IMR-90 (cell line): ENCODE results near the gene DHX57. TPM values are rescaled to one million over a fixed set of nuclear protein-coding genes. Genes with fewer than 3 reads are reported as not detected.

ENCODE experiments used
- ATAC-seq: fragments of 200-7000 bp; cut with Tn5 transposase; 2 replicates; pipeline ENCODE4 v1.9.1; 2020; ENCODE audit warnings: low read depth, mild to moderate bottlenecking, moderate library complexity
- BruUV-seq: library from RNA; stranded (reverse); fragments of 400-500 nt; replicated peaks from 2 replicates; lab custom pipeline; 2021; lab: Mats Ljungman, UMichigan
- CTCF ChIA-PET: fragments of 300-600 bp; formaldehyde crosslinking; extraction: SDS; loops from one replicate; lab custom pipeline; 2021; ENCODE audit warnings: antibody characterized with exemption; lab: Yijun Ruan, JAX
- POLR2A ChIA-PET: fragments of 300-600 bp; sonication (Branson Sonifier 250); formaldehyde crosslinking; loops from one replicate; lab custom pipeline; 2022; ENCODE audit warnings: antibody characterized with exemption; ENCODE audit not compliant: unreplicated experiment; lab: Charles Lee
- DNase-seq: peaks from one replicate; pipeline ENCODE4 v3.0.0; 2013
- H2AFZ ChIP-seq: replicated peaks from 2 replicates; pipeline ENCODE3; 2013; ENCODE audit warnings: low read length, mild to moderate bottlenecking; ENCODE audit not compliant: poor library complexity
- H2AK5ac ChIP-seq: 2 replicates; pipeline ENCODE4 v1.6.1; 2013; ENCODE audit warnings: low read depth, low read length, inconsistent platforms
- H2AK9ac ChIP-seq: replicated peaks from 2 replicates; pipeline ENCODE3; 2013; ENCODE audit warnings: mild to moderate bottlenecking, low read depth, low read length, moderate library complexity; ENCODE audit not compliant: poor library complexity
- H2BK120ac ChIP-seq: 2 replicates; pipeline ENCODE4 v1.6.1; 2013; ENCODE audit warnings: low read depth, low read length, inconsistent platforms
- H2BK15ac ChIP-seq: 3 replicates; pipeline ENCODE4 v1.6.1; 2013; ENCODE audit warnings: low read depth, low read length, inconsistent platforms
- H2BK20ac ChIP-seq: 2 replicates; pipeline ENCODE4 v1.6.1; 2013; ENCODE audit warnings: low read depth, mild to moderate bottlenecking, inconsistent platforms, low read length, moderate library complexity
- H2BK5ac ChIP-seq: 2 replicates; pipeline ENCODE4 v1.6.1; 2013; ENCODE audit warnings: mild to moderate bottlenecking, low read depth, low read length, inconsistent platforms; ENCODE audit not compliant: poor library complexity, severe bottlenecking
- H3K14ac ChIP-seq: replicated peaks from 2 replicates; pipeline ENCODE4 v1.6.1; 2013; ENCODE audit warnings: low read depth, low read length, inconsistent platforms
- H3K18ac ChIP-seq: 2 replicates; pipeline ENCODE4 v1.6.1; 2013; ENCODE audit warnings: low read depth, low read length, control low read depth
- H3K23ac ChIP-seq: 2 replicates; pipeline ENCODE4 v1.6.1; 2013; ENCODE audit warnings: low read depth, low read length, inconsistent platforms
- H3K27ac ChIP-seq: 2 replicates; pipeline ENCODE4 v1.5.1; 2013; ENCODE audit warnings: mild to moderate bottlenecking, control low read depth, low read length; ENCODE audit not compliant: insufficient read depth
- H3K27me3 ChIP-seq: 2 replicates; pipeline ENCODE4 v1.6.1; 2013; ENCODE audit warnings: low read length; ENCODE audit not compliant: control insufficient read depth, insufficient read depth
- H3K36me3 ChIP-seq: 2 replicates; pipeline ENCODE4 v1.6.1; 2013; ENCODE audit warnings: low read length, mixed read lengths; ENCODE audit not compliant: control insufficient read depth, insufficient read depth
- H3K4ac ChIP-seq: 2 replicates; pipeline ENCODE4 v1.6.1; 2013; ENCODE audit warnings: low read depth, low read length, inconsistent platforms
- H3K4me1 ChIP-seq: 2 replicates; pipeline ENCODE4 v1.6.1; 2013; ENCODE audit warnings: low read length, mixed read lengths; ENCODE audit not compliant: control insufficient read depth, insufficient read depth
- H3K4me2 ChIP-seq: 2 replicates; pipeline ENCODE4 v1.6.1; 2013; ENCODE audit warnings: low read depth, mild to moderate bottlenecking, control low read depth, low read length, moderate library complexity
- H3K4me3 ChIP-seq: 2 replicates; pipeline ENCODE4 v1.5.1; 2013; ENCODE audit warnings: low read depth, mild to moderate bottlenecking, control low read depth, low read length, moderate library complexity; ENCODE audit not compliant: insufficient read depth
- H3K56ac ChIP-seq: 2 replicates; pipeline ENCODE4 v1.6.1; 2013; ENCODE audit warnings: low read length, inconsistent platforms; ENCODE audit not compliant: insufficient read depth; ENCODE audit errors: extremely low read depth
- H3K79me1 ChIP-seq, 2 experiments: 2 replicates each; pipeline ENCODE4 v1.6.1; 2013; ENCODE audit warnings: low read length in 2 of 2, inconsistent platforms in 1 of 2, low read depth in 1 of 2
- H3K9ac ChIP-seq: 2 replicates; pipeline ENCODE4 v1.6.1; 2013; ENCODE audit warnings: low read depth, low read length, control low read depth
- H3K9me1 ChIP-seq: 2 replicates; pipeline ENCODE4 v1.6.1; 2013; ENCODE audit warnings: low read length, inconsistent platforms; ENCODE audit not compliant: insufficient read depth
- H3K9me3 ChIP-seq: 2 replicates; pipeline ENCODE4 v1.6.1; 2013; ENCODE audit warnings: low read length; ENCODE audit not compliant: control insufficient read depth, insufficient read depth
- H4K20me1 ChIP-seq: 2 replicates; pipeline ENCODE4 v1.6.1; 2013; ENCODE audit warnings: low read length, inconsistent platforms; ENCODE audit not compliant: insufficient read depth
- H4K5ac ChIP-seq: 2 replicates; pipeline ENCODE4 v1.6.1; 2013; ENCODE audit warnings: mild to moderate bottlenecking, low read depth, low read length, control low read depth
- H4K8ac ChIP-seq, 2 experiments: 2 replicates each; pipeline ENCODE4 v1.6.1; 2013; ENCODE audit warnings: low read depth in 2 of 2, low read length in 2 of 2, control low read depth in 1 of 2, inconsistent platforms in 1 of 2
- H4K91ac ChIP-seq: 2 replicates; pipeline ENCODE4 v1.6.1; 2013; ENCODE audit warnings: low read depth, low read length, inconsistent platforms; ENCODE audit not compliant: insufficient read depth
- BHLHE40 ChIP-seq: fragments of 150-350 bp; IDR thresholded peaks from 2 replicates; pipeline ENCODE4 v1.6.1; 2016; ENCODE audit warnings: mild to moderate bottlenecking, low read depth, low read length
- CEBPB ChIP-seq: IDR thresholded peaks from 2 replicates; pipeline ENCODE4 v1.6.1; 2012; ENCODE audit warnings: low read depth, low read length, improper control_type of control experiment
- CHD1 ChIP-seq: IDR thresholded peaks from 2 replicates; pipeline ENCODE4 v1.6.1; 2012; ENCODE audit warnings: low read depth, low read length, improper control_type of control experiment
- CTCF ChIP-seq: conservative IDR thresholded peaks from 2 replicates; pipeline ENCODE4 v1.5.1; 2012; ENCODE audit warnings: mild to moderate bottlenecking, low read depth, low read length, improper control_type of control experiment
- ELK1 ChIP-seq: fragments of 150-350 bp; IDR thresholded peaks from 2 replicates; pipeline ENCODE4 v1.6.1; 2016; ENCODE audit warnings: low read depth, mild to moderate bottlenecking, low read length, moderate library complexity, borderline replicate concordance
- FOS ChIP-seq: fragments of 150-350 bp; IDR thresholded peaks from 2 replicates; pipeline ENCODE4 v1.6.1; 2016; ENCODE audit warnings: low read depth, low read length
- MAFK ChIP-seq: IDR thresholded peaks from 2 replicates; pipeline ENCODE4 v1.6.1; 2012; ENCODE audit warnings: low read depth, low read length, improper control_type of control experiment
- MAZ ChIP-seq: IDR thresholded peaks from 2 replicates; pipeline ENCODE4 v1.6.1; 2012; ENCODE audit warnings: low read depth, mild to moderate bottlenecking, low read length, improper control_type of control experiment, moderate library complexity, borderline replicate concordance
- MXI1 ChIP-seq: IDR thresholded peaks from 2 replicates; pipeline ENCODE4 v1.6.1; 2012; ENCODE audit warnings: low read depth, mild to moderate bottlenecking, low read length, moderate library complexity, borderline replicate concordance
- NFE2L2 ChIP-seq: fragments of 150-350 bp; IDR thresholded peaks from 2 replicates; pipeline ENCODE4 v1.6.1; 2016; ENCODE audit warnings: low read depth, mild to moderate bottlenecking, low read length
- POLR2A ChIP-seq: IDR thresholded peaks from 2 replicates; pipeline ENCODE4 v1.6.1; 2012; ENCODE audit warnings: mild to moderate bottlenecking, low read depth, low read length
- RAD21 ChIP-seq: IDR thresholded peaks from 2 replicates; pipeline ENCODE4 v1.6.1; 2012; ENCODE audit warnings: low read length, improper control_type of control experiment
- RCOR1 ChIP-seq: IDR thresholded peaks from 2 replicates; pipeline ENCODE4 v1.6.1; 2012; ENCODE audit warnings: mild to moderate bottlenecking, low read length, improper control_type of control experiment; ENCODE audit not compliant: insufficient replicate concordance
- RFX5 ChIP-seq: IDR thresholded peaks from 2 replicates; pipeline ENCODE4 v1.8.0; 2012; ENCODE audit warnings: low read depth, mild to moderate bottlenecking, low read length, moderate library complexity
- SMC3 ChIP-seq: fragments of 150-350 bp; IDR thresholded peaks from 2 replicates; pipeline ENCODE4 v1.6.1; 2016; ENCODE audit warnings: low read depth, mild to moderate bottlenecking, antibody characterized with exemption, low read length, moderate library complexity
- USF2 ChIP-seq: fragments of 150-350 bp; IDR thresholded peaks from 2 replicates; pipeline ENCODE4 v1.6.1; 2017; ENCODE audit warnings: mild to moderate bottlenecking, antibody characterized with exemption, low read length, low read depth
- WGBS, 2 experiments: methylation state at CpG; one replicate each; pipeline versions ENCODE4 v1.1.5 to v1.1.7; 2013; ENCODE audit warnings: missing lambda C conversion rate in 2 of 2; ENCODE audit not compliant: insufficient read length in 1 of 2; ENCODE audit errors: extremely low coverage in 2 of 2; 5-methylcytosine and 5-hydroxymethylcytosine counted together
- dilution Hi-C: fragments of 300-500 bp; cut with HindIII; formaldehyde crosslinking; loops from one replicate; pipeline ENCODE4 v1.14.3; 2018; ENCODE audit warnings: low sequenced_read_pairs; ENCODE audit not compliant: unreplicated experiment
- in situ Hi-C: fragments of 300-500 bp; cut with MboI; formaldehyde crosslinking; loops from 3 replicates; pipeline ENCODE4 v1.14.3; 2019; ENCODE audit warnings: low sequenced_read_pairs, inconsistent platforms, mixed read lengths
- intact Hi-C: fragments of 100-400 bp; cut with micrococcal nuclease; formaldehyde crosslinking; loops from 2 replicates; pipeline ENCODE4 v1.10.0; 2022
- polyA plus RNA-seq, 3 experiments: library from polyadenylated mRNA; depleted of rRNA; stranded (reverse); fragments of >200 nt; gene quantifications; 2 replicates each; pipeline ENCODE4 v1.2.3, GENCODE V29; 2012; ENCODE audit warnings: low replicate concordance in 1 of 3
- total RNA-seq: library from RNA; depleted of rRNA; stranded (reverse); fragments of >200 nt; gene quantifications from 2 replicates; pipeline ENCODE4 v1.2.3, GENCODE V29; 2012

DHX57 gene
- total and polyA plus RNA-seq, 2 of the 4 experiments (the other 2 are of a cell fraction): 9.5 to 24.4 TPM

DNA sequence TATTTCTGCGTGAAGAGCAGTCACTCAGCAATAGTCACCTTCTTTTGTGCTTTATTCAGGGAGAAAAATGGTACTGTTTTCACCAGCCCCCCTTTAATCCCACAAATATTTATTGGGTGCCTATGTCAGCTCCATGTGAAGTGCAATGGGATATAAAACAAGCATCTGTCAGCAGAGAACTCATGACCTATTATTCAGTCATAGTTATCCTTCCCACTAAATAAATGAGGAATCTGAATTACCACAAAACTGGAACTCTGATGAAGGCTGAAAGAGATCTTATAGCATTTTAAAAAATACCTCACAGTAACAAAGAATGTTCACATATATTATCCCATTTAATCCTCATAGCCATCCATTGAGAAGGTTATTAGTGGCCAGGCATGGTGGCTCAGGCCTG lies 45.8 kb downstream of the DHX57 start:
- no peak overlapping the region for H4K91ac ChIP-seq
- no peaks in the 10 kb centered on the region for H3K27me3 ChIP-seq
- no peak for TF ChIP-seq CTCF
- TF ChIP-seq MAFK: no peak
- no peak for TF ChIP-seq SMC3
- no peak for TF ChIP-seq POLR2A
- no peak for TF ChIP-seq RAD21
- TF ChIP-seq USF2: no peak
- no peak for TF ChIP-seq RCOR1
- no peak for TF ChIP-seq CEBPB
- no peak for TF ChIP-seq FOS
- no peak for TF ChIP-seq MXI1
- TF ChIP-seq BHLHE40: no peak
- TF ChIP-seq RFX5: no peak
- TF ChIP-seq CHD1: no peak
- TF ChIP-seq MAZ: no peak
- no peak for TF ChIP-seq ELK1
- TF ChIP-seq NFE2L2: no peak
- no peaks in the 10 kb centered on the region for H3K9me3 ChIP-seq
- WGBS, 2 experiments: no CpG with 5 or more reads among the region's 1 CpG
- H2BK120ac ChIP-seq: no peak overlapping the region
- no peak overlapping the region for H2BK15ac ChIP-seq
- H2BK5ac ChIP-seq: no peak overlapping the region
- H3K56ac ChIP-seq: no peak overlapping the region
- BruUV-seq: no TSS peak
- H4K20me1 ChIP-seq: no peaks in the 10 kb centered on the region
- dilution Hi-C loops (no loop called here), in situ Hi-C loops (no loop called here), intact Hi-C loops (loop anchor here (10.0 kb wide), 1 partner anchor 295 kb away; no protein-coding TSS in a partner anchor)
- H3K9me1 ChIP-seq: no peaks in the 10 kb centered on the region
- no peak overlapping the region for H3K14ac ChIP-seq
- no peak overlapping the region for H4K8ac ChIP-seq
- no peak overlapping the region for H3K23ac ChIP-seq
- ATAC-seq (no peak), DNase-seq (no peak)
- H3K4ac ChIP-seq: no peak overlapping the region
- H2AK5ac ChIP-seq: no peak overlapping the region
- ChIA-PET CTCF (no interaction called here), POLR2A (no interaction called here)
- no peak overlapping the region for H3K27ac ChIP-seq
- H3K4me3 ChIP-seq: no peak overlapping the region
- no peak overlapping the region for H2AFZ ChIP-seq
- peaks cover 7% of the 10 kb centered on the region for H3K36me3 ChIP-seq
- H3K4me1 ChIP-seq: peaks cover 1% of the 10 kb centered on the region
- H2BK20ac ChIP-seq: no peak overlapping the region
- no peak overlapping the region for H3K18ac ChIP-seq
- no peak overlapping the region for H3K4me2 ChIP-seq
- H2AK9ac ChIP-seq: no peak overlapping the region
- no peak overlapping the region for H3K9ac ChIP-seq
- no peaks in the 10 kb centered on the region for H3K79me1 ChIP-seq
- H4K5ac ChIP-seq: no peak overlapping the region
